IPS DF 19.7 (cell line): ENCODE measurements around the gene CEACAM21.

Experiments used
- DNase-seq: peaks from one replicate; pipeline ENCODE4 v3.0.0-alpha.2; 2013; ENCODE audit warnings: low read depth, low spot score

Gene CEACAM21

GRCh38 chr19:41584931-41585330, 9.0 kb downstream of the CEACAM21 start:
- no peak for DNase-seq

GRCh38 chr19:41586064-41586463, 10.1 kb downstream of the CEACAM21 start:
- DNase-seq, result no peak

GRCh38 chr19:41587101-41587837, 11.3 kb downstream of the CEACAM21 start:
- DNase-seq, result no peak

- DNase-seq, result no peak
These were observed 11.9 kb downstream of the CEACAM21 start for GRCh38 chr19:41587838-41588210.

GRCh38 chr19:41588497-41589209, 12.7 kb downstream of the CEACAM21 start:
- no peak for DNase-seq

GRCh38 chr19:41589371-41589770, 13.4 kb downstream of the CEACAM21 start:
- DNase-seq, result no peak

GRCh38 chr19:41590936-41591335, 15.0 kb downstream of the CEACAM21 start:
- no peak for DNase-seq

- no peak for DNase-seq
These were observed 16.1 kb downstream of the CEACAM21 start for GRCh38 chr19:41591951-41592562.

GRCh38 chr19:41595258-41595889, 19.4 kb downstream of the CEACAM21 start:
- no peak for DNase-seq

- DNase-seq, result no peak
These were observed 19.9 kb downstream of the CEACAM21 start for GRCh38 chr19:41595890-41596280.

GRCh38 chr19:41597600-41598041, 21.7 kb downstream of the CEACAM21 start:
- DNase-seq, result no peak

- no peak for DNase-seq
These were observed 23.4 kb downstream of the CEACAM21 start for GRCh38 chr19:41599175-41599966.

GRCh38 chr19:41601771-41602170, 25.8 kb downstream of the CEACAM21 start:
- DNase-seq, result no peak

GRCh38 chr19:41604831-41605230, 28.9 kb downstream of the CEACAM21 start:
- no peak for DNase-seq

- DNase-seq, result no peak
These were observed 30.4 kb downstream of the CEACAM21 start for GRCh38 chr19:41606215-41606837.

- no peak for DNase-seq
These were observed 31.7 kb downstream of the CEACAM21 start for GRCh38 chr19:41607668-41608067.

- DNase-seq, result no peak
These were observed 34.8 kb downstream of the CEACAM21 start for GRCh38 chr19:41610789-41611188.

- no peak for DNase-seq
These were observed 36.5 kb downstream of the CEACAM21 start for GRCh38 chr19:41612483-41612882.

GRCh38 chr19:41615207-41615606, 39.2 kb downstream of the CEACAM21 start:
- DNase-seq, result no peak

GRCh38 chr19:41616792-41617621, 41.0 kb downstream of the CEACAM21 start:
- DNase-seq, result no peak
